GM21717 (cell line): ENCODE data around the gene SFXN3.
A peak's percentile ranks its signal among the peaks of the same experiment; 100 is the strongest.

ENCODE experiments used
- ATAC-seq: cut with Tn5 transposase; IDR thresholded peaks from one replicate; pipeline ENCODE4 v1.9.1; 2021; ENCODE audit warnings: mild to moderate bottlenecking, moderate library complexity; ENCODE audit not compliant: unreplicated experiment

SFXN3 gene

DNA sequence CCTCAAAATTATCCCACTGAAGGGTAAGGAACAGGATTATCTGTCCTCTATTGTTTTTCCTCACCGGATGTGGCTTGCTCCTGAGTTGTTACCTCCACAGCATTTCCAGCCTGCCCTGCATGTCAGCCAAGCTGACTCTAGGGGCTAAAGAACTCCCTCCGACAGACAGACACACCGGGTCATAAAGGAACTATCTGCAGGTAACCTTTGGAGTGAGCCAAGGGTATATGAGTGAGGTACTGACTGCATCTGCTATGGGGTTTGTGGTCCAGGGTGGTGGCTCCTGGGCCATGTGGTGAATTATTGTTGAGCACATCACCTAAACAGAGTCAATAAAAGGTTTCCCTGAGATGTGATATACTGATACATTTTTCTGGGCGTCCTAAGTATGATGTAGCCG is 23.8 kb downstream of the SFXN3 start:
- ATAC-seq: no peak

DNA sequence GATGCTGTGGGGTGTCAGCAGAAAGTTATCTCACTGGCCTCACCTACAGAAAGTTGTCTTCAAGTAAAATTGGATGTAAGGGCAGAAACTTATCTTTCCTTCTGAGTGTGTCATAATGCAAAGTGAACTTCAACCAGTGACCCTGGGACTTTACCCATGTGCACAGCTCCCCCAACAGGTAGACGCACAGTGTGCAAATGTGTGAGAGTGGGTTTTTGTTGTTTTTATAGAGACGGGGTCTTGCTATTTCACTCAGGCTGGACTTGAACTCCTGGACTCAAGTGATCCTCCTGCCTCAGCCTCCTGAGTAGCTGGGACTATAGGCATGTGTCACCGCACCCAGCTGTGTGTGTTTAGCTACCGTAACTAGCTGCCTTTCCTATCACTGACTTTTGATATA is 24.4 kb downstream of the SFXN3 start:
- ATAC-seq: no peak

DNA sequence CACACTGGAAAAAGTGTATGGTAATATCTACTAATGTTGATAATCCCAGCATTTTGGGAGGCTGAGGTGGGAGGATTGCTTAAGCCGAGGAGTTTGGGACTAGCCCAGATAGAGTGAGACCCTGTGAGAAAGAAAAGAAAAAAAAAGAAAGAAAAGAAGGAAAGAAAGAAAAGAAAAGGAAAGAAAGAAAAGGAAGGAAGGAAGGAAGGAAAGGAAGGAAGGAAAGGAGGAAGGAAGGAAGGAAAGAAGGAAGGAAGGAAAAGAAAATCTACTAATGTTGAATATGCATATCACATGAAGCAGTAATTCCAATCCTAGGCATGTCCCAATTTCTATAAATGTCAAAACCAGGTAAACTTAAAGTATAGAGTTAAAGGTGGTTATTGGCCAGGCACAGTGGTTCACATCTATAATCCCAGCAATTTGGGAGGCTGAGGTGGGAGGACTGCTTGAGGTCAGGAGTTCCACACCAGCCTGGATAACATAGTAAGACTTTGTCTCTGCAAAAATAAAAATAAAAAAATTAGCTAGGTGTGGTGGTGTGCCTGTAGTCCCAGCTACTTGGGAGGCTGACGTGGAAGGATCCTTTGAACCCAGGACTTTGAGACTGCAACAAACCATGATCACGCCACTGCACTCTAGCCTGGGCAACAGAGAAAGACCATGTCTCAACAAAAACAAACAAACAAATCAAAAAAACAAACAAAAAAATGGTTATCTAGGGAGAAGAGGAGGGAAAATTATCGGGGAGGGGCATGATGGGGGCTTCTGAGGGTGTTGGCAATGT is 25.5 kb downstream of the SFXN3 start:
- ATAC-seq: no peak

DNA sequence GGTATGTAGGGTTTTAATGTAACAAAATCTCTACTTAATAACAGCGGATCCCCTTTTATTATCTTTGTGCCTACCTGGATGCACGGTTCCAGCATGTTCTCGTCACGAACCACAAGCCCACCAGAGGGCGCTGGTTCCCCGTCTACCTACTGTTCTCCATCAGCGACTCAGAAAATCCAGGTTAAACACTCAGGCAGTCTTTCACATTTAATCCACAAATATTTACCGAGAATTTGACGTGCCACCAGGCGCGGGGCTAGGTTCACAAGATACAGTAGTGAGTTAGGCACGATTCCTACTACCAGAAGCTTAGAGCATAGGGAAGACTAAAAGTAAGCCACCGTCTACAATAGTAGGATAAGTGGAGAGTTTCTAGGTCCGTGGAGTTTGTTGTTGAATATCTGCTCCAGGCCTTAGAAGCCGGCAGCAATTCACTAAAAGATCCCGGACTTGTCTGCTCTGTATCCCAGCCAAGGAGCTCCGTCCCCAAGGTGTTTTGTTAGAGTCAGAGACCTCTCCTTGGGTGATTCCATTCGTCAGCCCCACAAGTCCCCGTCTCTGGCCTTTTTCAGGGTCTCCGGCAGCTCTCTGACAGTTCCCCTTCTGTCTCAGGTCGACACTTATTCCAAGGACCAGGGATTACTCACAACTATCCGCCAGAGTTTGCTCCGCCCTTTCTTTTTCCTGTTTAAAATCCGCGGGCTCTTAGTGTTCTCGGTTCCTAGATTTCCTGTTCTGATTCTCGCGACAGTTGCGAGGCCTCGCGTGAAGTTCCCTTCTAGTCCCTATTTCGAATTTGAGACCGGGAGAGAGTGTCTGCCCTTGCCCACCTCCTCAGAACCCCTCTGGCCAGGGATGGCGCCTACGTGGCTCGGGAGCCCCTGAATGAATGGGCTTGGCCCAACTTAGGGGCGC is 29.3 kb downstream of the SFXN3 start:
- peak; percentile 34 for ATAC-seq

DNA sequence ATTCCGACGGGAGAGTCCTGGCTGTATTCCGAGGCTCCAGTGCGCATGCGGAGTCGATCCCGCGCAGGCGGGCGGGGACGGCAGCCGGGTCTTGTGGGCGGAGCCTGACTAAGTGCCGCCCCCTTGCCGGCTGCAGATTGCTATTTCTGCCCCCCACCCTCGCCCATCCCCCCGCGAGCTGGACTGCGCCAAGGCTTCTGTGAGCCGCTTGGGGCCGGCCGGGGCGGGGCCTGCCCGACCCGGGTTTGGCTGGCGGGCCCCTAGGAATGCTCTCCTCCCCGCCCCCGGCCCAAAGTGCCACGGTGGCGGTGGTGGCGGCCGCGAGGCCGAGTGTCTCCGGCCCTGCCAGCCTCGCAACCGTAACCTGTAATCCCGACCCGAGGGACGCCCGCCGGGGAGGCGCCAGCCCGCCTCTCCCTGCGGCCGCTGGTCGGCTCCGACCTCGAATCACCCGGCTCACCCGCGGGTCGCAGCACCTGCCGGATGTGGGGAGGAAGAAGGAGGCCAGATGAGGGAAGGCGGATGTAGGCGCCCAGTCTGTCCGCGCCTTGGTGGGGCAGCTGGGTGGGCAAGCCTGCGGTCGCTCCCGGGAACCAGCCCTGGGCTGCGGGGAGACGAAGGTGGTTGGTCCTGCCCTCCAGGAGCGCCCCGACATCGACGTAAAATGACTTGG is 30.1 kb downstream of the SFXN3 start:
- peak; percentile 44 for ATAC-seq

DNA sequence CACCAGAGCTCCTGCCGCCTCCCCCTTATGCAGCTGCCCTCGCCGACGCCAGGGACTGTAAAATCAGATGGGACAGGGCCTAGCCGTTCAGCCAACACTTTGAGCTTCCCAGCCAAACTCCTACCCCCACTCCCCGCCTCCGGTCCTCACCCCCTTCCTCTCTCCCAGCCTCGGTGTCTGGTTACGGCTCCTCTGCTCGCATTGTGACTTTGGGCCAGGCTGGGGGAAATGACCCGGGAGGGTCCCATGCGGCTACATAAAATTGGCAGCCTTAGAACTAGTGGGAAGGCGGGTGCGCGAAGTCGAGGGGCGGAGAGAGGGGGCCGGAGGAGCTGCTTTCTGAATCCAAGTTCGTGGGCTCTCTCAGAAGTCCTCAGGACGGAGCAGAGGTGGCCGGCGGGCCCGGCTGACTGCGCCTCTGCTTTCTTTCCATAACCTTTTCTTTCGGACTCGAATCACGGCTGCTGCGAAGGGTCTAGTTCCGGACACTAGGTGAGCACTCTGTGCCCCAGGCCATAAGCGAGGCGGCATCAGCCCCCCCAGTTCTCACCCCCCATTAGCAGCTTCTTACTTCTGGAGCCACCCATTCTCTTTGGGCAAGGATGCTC is 30.7 kb downstream of the SFXN3 start, which contains the start of gene KAZALD1:
KAZALD1 (plus strand) TSS at position 366 of the 608 bp plus-strand sequence. CDS start 604 bp downstream, outside the sequence.
- no peak for ATAC-seq

DNA sequence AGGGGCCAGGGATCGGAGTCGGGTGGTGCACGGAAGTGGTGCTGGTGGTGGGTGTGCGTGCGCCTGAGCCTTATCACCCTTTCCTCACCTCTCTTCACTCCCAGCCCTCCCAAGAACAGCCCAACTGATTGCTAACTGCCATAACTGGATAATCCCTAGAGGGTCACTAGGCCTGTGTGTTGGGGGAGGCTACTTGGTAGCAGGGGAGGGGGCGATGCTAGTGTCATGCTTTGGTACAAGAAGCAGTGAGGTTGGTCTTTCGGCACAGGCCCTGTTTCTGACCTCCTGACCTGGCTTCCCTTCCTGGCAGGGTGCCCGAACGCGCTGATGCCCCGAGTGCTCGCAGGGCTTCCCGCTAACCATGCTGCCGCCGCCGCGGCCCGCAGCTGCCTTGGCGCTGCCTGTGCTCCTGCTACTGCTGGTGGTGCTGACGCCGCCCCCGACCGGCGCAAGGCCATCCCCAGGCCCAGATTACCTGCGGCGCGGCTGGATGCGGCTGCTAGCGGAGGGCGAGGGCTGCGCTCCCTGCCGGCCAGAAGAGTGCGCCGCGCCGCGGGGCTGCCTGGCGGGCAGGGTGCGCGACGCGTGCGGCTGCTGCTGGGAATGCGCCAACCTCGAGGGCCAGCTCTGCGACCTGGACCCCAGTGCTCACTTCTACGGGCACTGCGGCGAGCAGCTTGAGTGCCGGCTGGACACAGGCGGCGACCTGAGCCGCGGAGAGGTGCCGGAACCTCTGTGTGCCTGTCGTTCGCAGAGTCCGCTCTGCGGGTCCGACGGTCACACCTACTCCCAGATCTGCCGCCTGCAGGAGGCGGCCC is 31.4 kb downstream of the SFXN3 start:
- ATAC-seq: peak; percentile 28

DNA sequence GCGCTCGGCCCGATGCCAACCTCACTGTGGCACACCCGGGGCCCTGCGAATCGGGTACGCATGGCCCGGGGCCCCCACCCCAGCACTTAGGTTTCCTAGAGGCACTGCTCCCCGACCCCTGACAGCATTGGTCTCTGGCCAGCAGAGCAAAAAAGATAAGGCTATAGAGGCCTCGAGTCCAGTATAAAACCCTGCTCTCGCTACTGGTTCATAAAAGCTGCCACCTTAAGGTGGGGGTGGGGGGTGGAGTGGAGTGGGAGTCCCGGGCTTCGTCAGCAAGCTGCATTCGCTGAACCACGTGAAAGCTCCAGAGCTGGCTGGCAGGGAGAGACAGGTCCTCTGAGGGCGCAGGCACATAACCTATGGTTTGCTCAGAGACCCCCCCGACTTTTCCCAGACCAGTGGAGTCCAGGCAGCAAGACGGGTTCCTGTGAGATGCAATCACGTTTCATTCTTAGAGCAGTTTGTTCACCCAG is 32.1 kb downstream of the SFXN3 start:
- no peak for ATAC-seq

DNA sequence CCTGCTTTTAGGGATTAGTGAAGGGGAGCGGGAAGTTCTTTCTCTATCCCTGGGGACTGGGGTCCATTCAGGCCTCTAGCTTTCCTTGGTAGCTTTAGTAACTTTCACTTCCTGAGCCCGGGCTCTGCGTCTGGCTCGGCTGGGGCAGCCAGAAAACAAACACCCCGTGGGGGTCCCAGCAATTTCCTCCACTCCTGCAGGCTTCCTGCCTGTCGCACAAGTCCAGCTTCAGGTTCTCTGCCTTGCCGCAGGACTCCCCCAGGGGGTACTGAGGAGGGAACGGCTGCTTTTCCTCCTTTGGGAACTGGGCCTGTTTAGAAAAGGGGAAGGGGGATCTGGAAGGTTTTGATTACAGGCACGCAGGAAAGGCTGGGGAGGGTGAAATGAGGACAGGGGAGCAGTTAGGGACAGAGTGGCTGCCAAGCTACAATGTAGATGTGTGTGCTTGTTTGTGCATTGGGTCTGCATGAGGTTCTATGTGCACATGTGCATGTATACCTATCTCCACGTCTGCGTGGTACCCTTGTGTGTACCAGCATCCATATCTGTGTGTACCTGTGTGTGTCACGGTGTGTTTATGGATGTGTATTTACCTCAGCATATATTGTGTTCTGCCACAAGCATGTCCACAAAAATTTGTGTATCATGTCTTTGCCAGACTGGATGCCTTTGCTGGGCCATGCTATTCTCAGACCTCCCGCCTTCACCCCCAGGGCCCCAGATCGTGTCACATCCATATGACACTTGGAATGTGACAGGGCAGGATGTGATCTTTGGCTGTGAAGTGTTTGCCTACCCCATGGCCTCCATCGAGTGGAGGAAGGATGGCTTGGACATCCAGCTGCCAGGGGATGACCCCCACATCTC is 32.7 kb downstream of the SFXN3 start:
- ATAC-seq: no peak

DNA sequence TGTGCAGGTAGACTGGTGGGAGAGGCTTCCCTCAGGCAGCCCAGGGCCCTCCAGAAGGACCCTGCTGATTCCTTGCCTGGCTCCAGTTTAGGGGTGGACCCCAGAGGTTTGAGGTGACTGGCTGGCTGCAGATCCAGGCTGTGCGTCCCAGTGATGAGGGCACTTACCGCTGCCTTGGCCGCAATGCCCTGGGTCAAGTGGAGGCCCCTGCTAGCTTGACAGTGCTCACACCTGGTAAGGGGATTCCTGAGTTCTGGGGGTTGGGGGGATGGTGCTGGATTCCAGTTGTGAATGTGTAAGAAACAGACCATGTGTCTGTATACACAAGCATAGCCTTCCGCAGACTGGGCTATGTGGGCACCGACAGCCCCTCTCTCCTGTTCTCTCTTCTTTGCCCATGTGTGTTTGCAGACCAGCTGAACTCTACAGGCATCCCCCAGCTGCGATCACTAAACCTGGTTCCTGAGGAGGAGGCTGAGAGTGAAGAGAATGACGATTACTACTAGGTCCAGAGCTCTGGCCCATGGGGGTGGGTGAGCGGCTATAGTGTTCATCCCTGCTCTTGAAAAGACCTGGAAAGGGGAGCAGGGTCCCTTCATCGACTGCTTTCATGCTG is 33.5 kb downstream of the SFXN3 start:
- no peak for ATAC-seq

DNA sequence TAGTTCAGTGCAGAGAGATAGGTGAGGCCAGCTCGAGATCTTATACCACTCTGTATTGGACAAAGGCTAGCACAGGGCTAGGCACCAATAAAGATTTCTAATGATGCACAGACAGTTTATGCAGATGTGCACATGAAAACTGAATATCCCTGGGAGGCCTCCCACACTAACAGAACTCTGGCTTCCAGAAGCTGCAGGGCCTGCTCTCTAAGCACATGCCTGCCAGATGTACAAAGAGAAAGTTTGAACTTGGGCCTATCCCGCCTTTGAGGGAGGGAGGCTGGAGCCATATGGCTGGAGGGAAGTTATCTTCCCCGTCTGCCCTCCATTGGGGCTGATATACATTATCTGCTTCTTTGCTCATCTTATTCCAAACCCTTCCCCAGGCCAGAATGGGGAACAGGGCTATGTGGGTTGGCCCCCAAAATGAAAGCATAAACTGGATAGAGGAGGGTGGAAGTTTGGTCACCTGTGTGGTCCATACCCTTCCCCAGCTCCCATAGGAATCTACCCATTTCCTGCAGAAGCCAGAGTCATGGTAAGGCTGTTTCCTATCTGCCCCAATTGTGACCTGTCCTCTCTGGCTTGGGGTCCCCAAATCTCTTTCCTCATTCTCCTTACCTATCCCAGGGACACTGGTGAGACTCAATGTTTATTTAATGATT is 34.6 kb downstream of the SFXN3 start:
- ATAC-seq: no peak

DNA sequence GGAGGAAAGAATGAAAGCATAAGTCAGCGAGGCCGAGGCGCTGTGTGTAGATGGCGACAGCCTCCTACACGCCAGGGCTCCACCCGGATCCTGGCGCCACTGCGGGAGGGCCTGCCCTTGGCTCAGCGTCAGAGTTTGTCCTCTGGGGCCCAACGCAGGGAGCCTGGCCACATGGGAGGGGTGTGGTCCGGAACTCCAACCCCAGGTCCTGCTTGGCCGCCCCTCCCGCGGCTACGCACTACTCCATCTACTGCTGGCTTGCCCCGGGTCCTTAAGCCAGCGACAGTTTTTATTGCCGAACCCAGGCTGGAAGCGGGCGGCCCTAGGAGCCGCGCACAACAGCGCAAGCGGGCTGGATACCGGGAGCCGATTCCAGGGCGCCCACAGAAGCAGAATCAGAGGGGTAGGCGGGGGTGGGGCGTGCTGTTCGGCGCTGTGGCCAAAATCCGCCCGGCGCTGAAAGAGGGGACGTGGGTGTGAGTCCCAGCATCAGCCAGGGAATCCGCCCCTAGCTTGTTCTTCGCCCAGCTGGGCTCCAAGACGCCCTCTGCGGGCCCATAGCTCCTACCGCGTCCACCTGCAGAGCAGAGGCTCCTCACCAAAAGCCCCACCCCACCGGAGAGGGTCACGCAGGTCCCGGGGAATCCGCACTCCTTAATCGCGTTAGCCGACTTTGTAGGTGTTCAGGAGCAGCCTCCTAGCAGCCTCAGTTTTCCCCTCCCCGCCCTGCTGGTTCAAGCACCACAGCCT is 35.3 kb downstream of the SFXN3 start:
- no peak for ATAC-seq

DNA sequence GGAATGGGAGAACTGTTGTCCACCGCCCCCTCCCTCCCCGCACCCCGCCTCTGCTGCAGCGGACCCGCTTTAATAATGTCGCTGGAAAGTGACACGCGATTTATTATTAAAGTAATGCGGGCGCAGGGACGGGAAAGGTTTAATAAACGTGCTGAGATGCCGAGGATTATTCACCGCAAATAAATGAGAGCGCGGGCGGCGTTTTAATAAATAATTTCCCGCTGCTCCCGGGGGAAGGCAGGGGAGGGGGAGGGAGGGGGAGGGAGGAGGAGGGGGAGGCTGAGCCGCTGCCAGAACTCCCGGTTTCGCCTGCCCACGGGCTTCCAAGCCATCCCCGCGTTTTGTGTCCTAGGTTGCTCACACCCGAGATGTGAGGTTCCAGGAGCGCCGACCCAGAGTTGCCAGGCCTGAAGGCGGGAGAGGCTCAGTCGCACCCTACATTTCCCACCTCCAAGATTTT is 35.9 kb downstream of the SFXN3 start:
- no peak for ATAC-seq

DNA sequence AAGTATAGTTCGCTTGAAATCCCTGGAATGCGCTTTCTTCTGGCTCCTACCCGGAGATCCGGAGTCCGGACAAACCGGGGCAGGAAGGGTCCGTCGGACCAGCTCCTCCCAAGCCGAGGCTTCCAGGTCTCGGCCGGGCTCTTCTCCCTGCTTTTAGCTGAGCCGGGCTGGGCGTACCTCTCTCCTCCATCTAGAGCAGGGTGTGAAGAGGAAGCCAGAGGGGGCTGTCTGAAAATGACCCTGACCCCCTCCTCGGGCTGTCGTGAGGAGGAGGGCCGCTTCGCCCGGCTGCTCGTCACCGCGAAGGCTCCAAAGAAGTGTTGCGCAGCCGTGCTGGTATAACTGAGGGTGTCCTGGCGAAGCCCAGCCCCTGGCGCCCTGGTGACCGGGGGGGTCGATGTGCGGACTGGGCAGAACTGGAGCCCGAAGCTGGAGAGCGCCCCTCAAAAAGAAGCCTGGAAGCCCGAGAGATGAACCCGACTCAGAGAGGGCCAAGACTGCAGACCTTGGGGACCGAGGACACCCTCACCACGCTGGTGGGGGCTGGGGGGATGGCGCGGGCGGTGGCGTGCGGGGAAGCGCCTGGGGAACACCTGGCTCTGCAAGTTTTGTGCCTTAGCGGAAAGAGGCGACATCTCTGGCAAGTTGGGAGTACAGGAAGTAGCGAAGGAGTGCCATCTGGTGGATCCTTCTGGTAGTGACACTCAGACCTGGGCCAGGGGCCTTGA is 36.5 kb downstream of the SFXN3 start:
- no peak for ATAC-seq

DNA sequence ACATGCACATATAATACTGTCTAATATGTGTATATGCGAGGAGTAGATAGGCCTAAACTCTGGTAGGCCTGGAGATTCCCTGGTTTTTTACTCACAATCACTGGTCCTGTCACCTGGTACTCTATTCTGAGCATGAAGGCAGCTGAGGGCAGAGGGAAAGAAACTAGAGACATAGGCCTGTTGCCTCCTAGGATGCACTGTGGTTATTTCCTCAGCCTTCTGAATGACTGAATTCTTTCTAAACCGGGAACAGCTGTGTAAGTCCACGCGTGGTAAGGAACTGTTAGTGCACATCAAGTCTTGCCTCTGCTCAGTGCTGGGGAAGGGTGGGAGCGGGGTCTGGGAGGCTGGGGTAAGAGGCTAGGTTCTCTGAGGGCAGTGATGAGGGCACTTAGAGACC is 38.4 kb downstream of the SFXN3 start:
- ATAC-seq: no peak

DNA sequence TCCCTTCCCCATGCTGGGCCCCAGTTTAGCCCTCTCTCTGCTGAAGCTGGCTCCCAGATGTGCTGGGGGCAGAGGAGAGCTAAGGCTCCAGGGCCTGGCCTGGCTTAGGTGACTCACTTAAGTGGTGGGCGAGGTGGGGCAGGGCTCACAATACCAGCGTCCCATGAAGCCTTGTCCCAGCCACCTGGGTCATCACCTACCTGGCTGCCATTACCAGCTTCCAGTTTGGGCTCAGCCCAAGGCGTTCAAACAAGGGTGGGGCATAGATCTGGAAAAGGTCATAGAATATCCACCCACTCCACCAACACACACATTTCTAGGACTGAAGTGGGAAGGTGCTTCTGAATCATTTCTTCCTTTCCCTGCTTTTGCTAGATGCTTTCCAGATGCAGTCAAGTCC is 39.1 kb downstream of the SFXN3 start:
- no peak for ATAC-seq
